SK-N-SH treated with all-trans-retinoic acid at 6 μM for 48 hours (cell line): ENCODE data around the gene CYP4F2.
"Not testable (repeated sequence)": the region's sequence is repeated elsewhere in the genome, so short reads cannot be mapped to it uniquely, and the experiment has no call there.

ENCODE experiments used
- ATAC-seq: fragments of 200-7000 bp; cut with Tn5 transposase; 3 replicates; pipeline ENCODE4 v1.9.1; 2020; ENCODE audit warnings: mild to moderate bottlenecking, moderate library complexity
- BACH2 ChIP-seq: fragments of 250-450 bp; sonication (Bioruptor Pico); IDR thresholded peaks from 2 replicates; pipeline ENCODE4 v1.9.0; 2021; ENCODE audit warnings: mild to moderate bottlenecking, borderline replicate concordance
- CSDC2 ChIP-seq: fragments of 250-450 bp; sonication (Bioruptor Pico); IDR thresholded peaks from 2 replicates; pipeline ENCODE4 v1.5.0; 2020; ENCODE audit warnings: mild to moderate bottlenecking, moderate library complexity
- GLIS3 ChIP-seq: fragments of 250-450 bp; sonication (Bioruptor Pico); IDR thresholded peaks from 2 replicates; pipeline ENCODE4 v1.5.0; 2020; ENCODE audit warnings: mild to moderate bottlenecking, moderate library complexity
- ISL1 ChIP-seq: fragments of 250-450 bp; sonication (Bioruptor Pico); IDR thresholded peaks from 2 replicates; pipeline ENCODE4 v2.1.2; 2022; ENCODE audit warnings: mild to moderate bottlenecking, moderate library complexity
- PATZ1 ChIP-seq: fragments of 250-450 bp; sonication (Bioruptor Pico); IDR thresholded peaks from 2 replicates; pipeline ENCODE4 v1.8.0; 2020; ENCODE audit warnings: mild to moderate bottlenecking, moderate library complexity, borderline replicate concordance
- RARB ChIP-seq: fragments of 250-450 bp; sonication (Bioruptor Pico); IDR thresholded peaks from 2 replicates; pipeline ENCODE4 v1.8.0; 2021; ENCODE audit warnings: mild to moderate bottlenecking, moderate library complexity
- SNAI2 ChIP-seq: fragments of 250-450 bp; sonication (Bioruptor Pico); IDR thresholded peaks from 2 replicates; pipeline ENCODE4 v1.5.0; 2020; ENCODE audit warnings: mild to moderate bottlenecking, moderate library complexity
- TCF4 ChIP-seq: fragments of 250-450 bp; sonication (Bioruptor Pico); IDR thresholded peaks from 2 replicates; pipeline ENCODE4 v1.8.0; 2021; ENCODE audit warnings: mild to moderate bottlenecking, moderate library complexity, borderline replicate concordance
- TOX ChIP-seq: fragments of 250-450 bp; sonication (Bioruptor Pico); IDR thresholded peaks from 2 replicates; pipeline ENCODE4 v1.8.0; 2021; ENCODE audit warnings: mild to moderate bottlenecking, moderate library complexity, borderline replicate concordance
- TSHZ2 ChIP-seq: fragments of 250-450 bp; sonication (Bioruptor Pico); IDR thresholded peaks from 2 replicates; pipeline ENCODE4 v1.5.0; 2020; ENCODE audit warnings: mild to moderate bottlenecking, moderate library complexity
- ZFP3 ChIP-seq: fragments of 250-450 bp; sonication (Bioruptor Pico); IDR thresholded peaks from 2 replicates; pipeline ENCODE4 v1.5.0; 2020; ENCODE audit warnings: mild to moderate bottlenecking, moderate library complexity
- TF ChIP-seq, protein P1 (sequence below): fragments of 250-450 bp; sonication (Bioruptor Pico); IDR thresholded peaks from 2 replicates; pipeline ENCODE4 v1.8.0; 2021; ENCODE audit warnings: low read depth, mild to moderate bottlenecking, moderate library complexity, borderline replicate concordance

CYP4F2 gene

DNA sequence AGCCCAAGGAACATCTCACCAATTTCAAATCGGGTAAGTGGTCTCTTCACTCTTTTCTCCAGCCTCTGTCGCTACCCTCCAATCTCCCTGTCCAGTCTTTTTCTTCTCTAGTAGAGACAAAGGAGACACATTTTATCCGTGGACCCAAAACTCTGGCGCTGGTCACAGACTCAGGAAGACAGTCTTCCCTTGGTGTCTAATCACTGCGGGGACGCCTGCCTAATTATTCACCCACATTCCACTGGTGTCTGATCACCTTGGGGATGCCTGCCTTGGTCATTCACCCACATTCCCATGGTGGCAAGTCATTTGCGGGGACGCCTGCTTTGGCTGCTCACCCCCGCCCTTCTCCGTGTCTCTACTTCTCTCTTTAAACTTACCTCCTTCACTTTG is 68.6 kb downstream of the CYP4F2 start:
- ATAC-seq = no peak
- TF ChIP-seq BACH2 (CRISPR knock-in tag) (no peak), CSDC2 (CRISPR knock-in tag) (no peak), GLIS3 (CRISPR knock-in tag) (no peak)

DNA sequence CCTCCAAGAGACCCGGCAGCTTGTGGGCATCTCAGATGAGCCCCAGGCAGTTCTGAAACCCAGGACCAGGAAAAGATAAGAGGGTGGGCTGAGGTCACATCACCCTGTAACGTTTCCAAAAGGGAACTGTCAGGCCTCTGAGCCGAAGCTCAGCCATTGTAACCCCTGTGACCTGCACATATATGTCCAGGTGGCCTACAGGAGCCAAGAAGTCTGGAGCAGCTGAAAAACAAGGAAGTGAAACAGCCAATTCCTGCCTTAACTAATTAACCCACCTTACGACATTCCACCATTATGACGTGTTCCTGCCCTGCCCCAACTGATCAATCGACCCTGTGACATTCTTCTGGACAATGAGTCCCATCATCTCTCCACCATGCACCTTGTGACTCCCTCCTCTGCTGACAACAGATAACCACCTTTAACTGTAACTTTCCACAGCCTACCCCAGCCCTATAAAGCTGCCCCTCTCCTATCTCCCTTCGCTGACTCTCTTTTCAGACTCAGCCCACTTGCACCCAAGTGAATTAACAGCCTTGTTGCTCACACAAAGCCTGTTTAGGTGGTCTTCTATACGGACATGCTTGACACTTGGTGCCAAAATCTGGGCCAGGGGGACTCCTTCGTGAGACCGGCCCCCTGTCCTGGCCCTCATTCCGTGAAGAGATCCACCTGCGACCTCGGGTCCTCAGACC is 69.1 kb downstream of the CYP4F2 start:
- ATAC-seq = not testable (repeated sequence)

GRCh38 chr19:15828121-15828610 is 69.7 kb downstream of the CYP4F2 start:
- TF ChIP-seq, protein P1, sequence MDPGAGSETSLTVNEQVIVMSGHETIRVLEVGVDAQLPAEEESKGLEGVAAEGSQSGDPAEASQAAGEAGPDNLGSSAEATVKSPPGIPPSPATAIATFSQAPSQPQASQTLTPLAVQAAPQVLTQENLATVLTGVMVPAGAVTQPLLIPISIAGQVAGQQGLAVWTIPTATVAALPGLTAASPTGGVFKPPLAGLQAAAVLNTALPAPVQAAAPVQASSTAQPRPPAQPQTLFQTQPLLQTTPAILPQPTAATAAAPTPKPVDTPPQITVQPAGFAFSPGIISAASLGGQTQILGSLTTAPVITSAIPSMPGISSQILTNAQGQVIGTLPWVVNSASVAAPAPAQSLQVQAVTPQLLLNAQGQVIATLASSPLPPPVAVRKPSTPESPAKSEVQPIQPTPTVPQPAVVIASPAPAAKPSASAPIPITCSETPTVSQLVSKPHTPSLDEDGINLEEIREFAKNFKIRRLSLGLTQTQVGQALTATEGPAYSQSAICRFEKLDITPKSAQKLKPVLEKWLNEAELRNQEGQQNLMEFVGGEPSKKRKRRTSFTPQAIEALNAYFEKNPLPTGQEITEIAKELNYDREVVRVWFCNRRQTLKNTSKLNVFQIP (CRISPR knock-in tag) = no peak
- TF ChIP-seq RARB (CRISPR knock-in tag) = no peak
- no peak for TF ChIP-seq TCF4 (CRISPR knock-in tag)
- no peak for TF ChIP-seq ISL1 (CRISPR knock-in tag)
- TF ChIP-seq TOX (CRISPR knock-in tag) = no peak
- no peak for TF ChIP-seq SNAI2
- no peak for TF ChIP-seq PATZ1 (CRISPR knock-in tag)
- no peak for TF ChIP-seq ZFP3 (CRISPR knock-in tag)
- TF ChIP-seq TSHZ2 (CRISPR knock-in tag) = no peak

More at GRCh38 chr19:15828121-15828610, 69.7 kb downstream of the CYP4F2 start:
- ATAC-seq = no peak
